ENCODE measurements around the gene TBC1D2. TPM values are rescaled to one million over a fixed set of nuclear protein-coding genes. Genes with fewer than 3 reads are reported as not detected.

TBC1D2 gene
- total and polyA plus RNA-seq, 2 of the 13 experiments (the other 11 are each of a cell fraction or from before 2014, with no cell fraction given), result 2.0 to 2.8 TPM

GRCh38 chr9:98228392-98229089 lies 26.9 kb downstream of the TBC1D2 start (continued):
- TF ChIP-seq THAP9 (CRISPR knock-in tag; IDR thresholded peaks at IDR 0.05; ENCODE audit: borderline replicate concordance) (no peak), ZSCAN9 (CRISPR knock-in tag; IDR thresholded peaks at IDR 0.05; ENCODE audit: borderline replicate concordance) (no peak), MTF2 (CRISPR knock-in tag; IDR thresholded peaks at IDR 0.05; ENCODE audit: borderline replicate concordance) (no peak), REPIN1 (CRISPR knock-in tag; IDR thresholded peaks at IDR 0.05; ENCODE audit: borderline replicate concordance, low read depth) (no peak), ZSCAN5A (CRISPR knock-in tag; IDR thresholded peaks at IDR 0.05; ENCODE audit: borderline replicate concordance) (no peak), ZNF282 (IDR thresholded peaks at IDR 0.05; ENCODE audit: partially characterized antibody) (no peak), TEF (CRISPR knock-in tag; IDR thresholded peaks at IDR 0.05) (no peak), ASH2L (IDR thresholded peaks at IDR 0.05; ENCODE audit: insufficient read length, low read depth, low read length) (peak; percentile 51), ZSCAN22 (CRISPR knock-in tag; IDR thresholded peaks at IDR 0.05) (no peak), GPN1 (CRISPR knock-in tag; IDR thresholded peaks at IDR 0.05; ENCODE audit: borderline replicate concordance) (no peak), E2F1 (CRISPR knock-in tag; IDR thresholded peaks at IDR 0.05) (no peak), ELF3 (CRISPR knock-in tag; IDR thresholded peaks at IDR 0.05) (no peak), ZFP1 (CRISPR knock-in tag; IDR thresholded peaks at IDR 0.05) (no peak), ZNF569 (CRISPR knock-in tag; IDR thresholded peaks at IDR 0.05; ENCODE audit: borderline replicate concordance) (no peak), MAFF (IDR thresholded peaks at IDR 0.05; ENCODE audit: low read depth, low read length) (no peak), ATF7 (IDR thresholded peaks at IDR 0.05) (0 out of 2 replicates have a peak, but pooled peaks have one; percentile 11), ATF7 (CRISPR knock-in tag; IDR thresholded peaks at IDR 0.05) (no peak), ZNF143 (CRISPR knock-in tag; IDR thresholded peaks at IDR 0.05) (no peak), ZFP82 (CRISPR knock-in tag; IDR thresholded peaks at IDR 0.05; ENCODE audit: borderline replicate concordance) (no peak), RARA (CRISPR knock-in tag; IDR thresholded peaks at IDR 0.05) (peak; percentile 42; the same call in 1 of the 2 replicates), RBM22 (optimal IDR thresholded peaks at IDR 0.05; ENCODE audit: low read length) (no peak), GFI1 (CRISPR knock-in tag; IDR thresholded peaks at IDR 0.05; ENCODE audit: borderline replicate concordance) (0 out of 2 replicates have a peak, but pooled peaks have one; percentile 63), TEAD2 (CRISPR knock-in tag; IDR thresholded peaks at IDR 0.05) (no peak)
- TF ChIP-seq, protein P1, sequence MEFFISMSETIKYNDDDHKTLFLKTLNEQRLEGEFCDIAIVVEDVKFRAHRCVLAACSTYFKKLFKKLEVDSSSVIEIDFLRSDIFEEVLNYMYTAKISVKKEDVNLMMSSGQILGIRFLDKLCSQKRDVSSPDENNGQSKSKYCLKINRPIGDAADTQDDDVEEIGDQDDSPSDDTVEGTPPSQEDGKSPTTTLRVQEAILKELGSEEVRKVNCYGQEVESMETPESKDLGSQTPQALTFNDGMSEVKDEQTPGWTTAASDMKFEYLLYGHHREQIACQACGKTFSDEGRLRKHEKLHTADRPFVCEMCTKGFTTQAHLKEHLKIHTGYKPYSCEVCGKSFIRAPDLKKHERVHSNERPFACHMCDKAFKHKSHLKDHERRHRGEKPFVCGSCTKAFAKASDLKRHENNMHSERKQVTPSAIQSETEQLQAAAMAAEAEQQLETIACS (CRISPR knock-in tag; IDR thresholded peaks at IDR 0.05), result no peak

Measured in HepG2 (cell line).